HepG2 (cell line): ENCODE results near the gene USP2. TPM values are rescaled to one million over a fixed set of nuclear protein-coding genes. Genes with fewer than 3 reads are reported as not detected.

Experiments used
- ARID4A ChIP-seq: sonication (generic); formaldehyde crosslinking; IDR thresholded peaks from 2 replicates; pipeline ENCODE4 v1.5.0; 2020; ENCODE audit warnings: mild to moderate bottlenecking, missing genetic modification reagents, borderline replicate concordance
- GMEB1 ChIP-seq: sonication (generic); formaldehyde crosslinking; IDR thresholded peaks from 2 replicates; pipeline ENCODE4 v1.5.1; 2020; ENCODE audit warnings: missing genetic modification reagents, mild to moderate bottlenecking, borderline replicate concordance
- MXD3 ChIP-seq: IDR thresholded peaks from 2 replicates; pipeline ENCODE4 v1.6.1; 2016; ENCODE audit warnings: mild to moderate bottlenecking, missing biosample characterization, missing genetic modification reagents
- RAD21 ChIP-seq: fragments of 450-650 bp; formaldehyde crosslinking; IDR thresholded peaks from 2 replicates; pipeline ENCODE4 v1.5.0; 2020; ENCODE audit warnings: mild to moderate bottlenecking
- SP140L ChIP-seq: sonication (generic); formaldehyde crosslinking; IDR thresholded peaks from 2 replicates; pipeline ENCODE4 v1.4.0; 2020; ENCODE audit warnings: missing genetic modification reagents, borderline replicate concordance
- SYNCRIP ChIP-seq: fragments of 200-400 bp; formaldehyde crosslinking; IDR thresholded peaks from 2 replicates; pipeline ENCODE4 v1.6.1; 2018; ENCODE audit warnings: mild to moderate bottlenecking, low read depth, low read length; ENCODE audit not compliant: insufficient read depth
- ZBTB26 ChIP-seq: IDR thresholded peaks from 2 replicates; pipeline ENCODE4 v1.6.1; 2016; ENCODE audit warnings: missing compliant biosample characterization, missing genetic modification reagents, borderline replicate concordance
- ZNF572 ChIP-seq: sonication (generic); formaldehyde crosslinking; IDR thresholded peaks from 2 replicates; pipeline ENCODE4 v1.5.1; 2020; ENCODE audit warnings: mild to moderate bottlenecking, missing genetic modification reagents
- ZNF672 ChIP-seq: sonication (generic); formaldehyde crosslinking; IDR thresholded peaks from 2 replicates; pipeline ENCODE4 v1.8.1; 2022; ENCODE audit warnings: missing genetic modification reagents
- ZNF749 ChIP-seq: sonication (generic); formaldehyde crosslinking; IDR thresholded peaks from 2 replicates; pipeline ENCODE4 v1.8.0; 2022; ENCODE audit warnings: mild to moderate bottlenecking, missing genetic modification reagents, moderate library complexity, borderline replicate concordance
- ZNF768 ChIP-seq: sonication (generic); formaldehyde crosslinking; IDR thresholded peaks from 2 replicates; pipeline ENCODE4 v1.4.0; 2020; ENCODE audit warnings: missing genetic modification reagents
- ZSCAN21 ChIP-seq: sonication (generic); formaldehyde crosslinking; IDR thresholded peaks from 2 replicates; pipeline ENCODE4 v1.8.0; 2022; ENCODE audit warnings: mild to moderate bottlenecking, missing genetic modification reagents, moderate library complexity, borderline replicate concordance
- polyA plus RNA-seq, 8 experiments: library from polyadenylated mRNA; depleted of rRNA in 3 of 8; stranded (reverse) in 7 of 8; unstranded in 1 of 8; fragments of >200 nt; fragmentation: Illumina TruSeq in 4 of 8; extraction: Trizol in 4 of 8; gene quantifications; 2 replicates each; pipeline versions ENCODE4 v1.2.1 to v1.2.3, GENCODE V29; 2011 to 2016; ENCODE audit warnings: low read depth in 4 of 8, missing spikeins in 1 of 8, mixed read lengths in 1 of 8; ENCODE audit not compliant: insufficient read depth in 1 of 8
- total RNA-seq, 5 experiments: library from RNA; depleted of rRNA; stranded (reverse); fragments of >200 nt; fragmentation: Illumina TruSeq; extraction: Trizol; gene quantifications; 2 replicates each; pipeline ENCODE4 v1.2.3, GENCODE V29; 2016; ENCODE audit warnings: low read depth in 1 of 5

USP2 gene
- total and polyA plus RNA-seq, 2 of the 13 experiments (the other 11 are each of a cell fraction or from before 2014, with no cell fraction given): 2.5 to 6.0 TPM

GRCh38 chr11:119339589-119340334, 41.7 kb downstream of the USP2 start (continued):
- no peak for TF ChIP-seq ZSCAN21 (CRISPR knock-in tag)
- TF ChIP-seq ZNF572 (CRISPR knock-in tag): no peak
- TF ChIP-seq ZNF768 (CRISPR knock-in tag): peak; percentile 62; the same call in 1 of the 2 replicates
- TF ChIP-seq ARID4A: peak; percentile 40; the same call in 1 of the 2 replicates
- no peak for TF ChIP-seq SP140L (CRISPR knock-in tag)
- no peak for TF ChIP-seq ZNF672
- no peak for TF ChIP-seq ZNF749 (CRISPR knock-in tag)
- peak; percentile 76 for TF ChIP-seq RAD21
- no peak; the same call in 1 of the 2 replicates for TF ChIP-seq ZBTB26
- peak; percentile 67; the same call in 1 of the 2 replicates for TF ChIP-seq MXD3
- no peak for TF ChIP-seq GMEB1 (CRISPR knock-in tag)
- TF ChIP-seq SYNCRIP: no peak
